A549 (cell line): ENCODE results near the gene OMD. TPM values are rescaled to one million over a fixed set of nuclear protein-coding genes. Genes with fewer than 3 reads are reported as not detected.

Experiments used
- ATAC-seq, 2 experiments: fragments of 200-7000 bp in 1 of 2; fragments of >200 bp in 1 of 2; cut with Nextera tagmentation in 1 of 2; cut with Tn5 transposase in 1 of 2; 3 replicates each; pipeline versions ENCODE4 v1.8.0 to v1.9.1; 2018 to 2020; ENCODE audit warnings: mild to moderate bottlenecking in 1 of 2, moderate library complexity in 1 of 2
- CTCF ChIA-PET: fragments of 300-600 bp; sonication (Branson Sonifier 250); formaldehyde crosslinking; extraction: SDS; loops from one replicate; lab custom pipeline; 2021; ENCODE audit warnings: antibody characterized with exemption, inconsistent platforms; lab: Yijun Ruan, JAX
- POLR2A ChIA-PET: fragments of 350-600 bp; formaldehyde crosslinking; extraction: SDS; loops from one replicate; lab custom pipeline; 2021; ENCODE audit warnings: antibody characterized with exemption, inconsistent platforms; lab: Yijun Ruan, JAX
- DNase-seq, 2 experiments: peaks; one replicate each; pipeline versions ENCODE4 v3.0.0 to v3.0.0-alpha.2; 2011 to 2016; ENCODE audit warnings: low read depth in 1 of 2, low spot score in 1 of 2
- FAIRE-seq: peaks from 2 replicates; lab custom pipeline; 2011; peaks lifted over from hg19 to GRCh38; lab: Jason Lieb, UNC
- H3K27ac ChIP-seq, 2 experiments: fragments of >200 bp; sonication (Bioruptor Twin); formaldehyde crosslinking; 3 replicates each; pipeline ENCODE4 v1.5.1; 2016 to 2017
- H3K4me1 ChIP-seq: fragments of >200 bp; sonication (Bioruptor Twin); formaldehyde crosslinking; 3 replicates; pipeline ENCODE4 v1.6.1; 2016
- H3K4me2 ChIP-seq: fragments of >200 bp; sonication (Bioruptor Twin); formaldehyde crosslinking; 3 replicates; pipeline ENCODE4 v1.6.1; 2016
- H3K4me3 ChIP-seq: fragments of >200 bp; sonication (Bioruptor Twin); formaldehyde crosslinking; 3 replicates; pipeline ENCODE4 v1.5.1; 2016
- H3K9me3 ChIP-seq: fragments of >200 bp; sonication (Bioruptor Twin); formaldehyde crosslinking; 3 replicates; pipeline ENCODE4 v1.6.1; 2016
- ATOH8 ChIP-seq: fragments of 250-450 bp; sonication (Bioruptor Pico); IDR thresholded peaks from 2 replicates; pipeline ENCODE4 v1.5.0; 2020; ENCODE audit warnings: low read depth, mild to moderate bottlenecking, moderate library complexity
- BHLHE40 ChIP-seq: IDR thresholded peaks from 2 replicates; pipeline ENCODE4 v1.6.1; 2012; ENCODE audit warnings: low read depth, low read length, inconsistent platforms
- CEBPB ChIP-seq, 2 experiments: fragments of >200 bp in 1 of 2; sonication (Bioruptor Twin) in 1 of 2; formaldehyde crosslinking in 1 of 2; IDR thresholded peaks; 2 replicates each; pipeline ENCODE4 v1.6.1; 2012 to 2016
- EHMT2 ChIP-seq: fragments of 200-600 bp; sonication (generic); IDR thresholded peaks from 2 replicates; pipeline ENCODE4 v1.6.1; 2016; ENCODE audit warnings: antibody characterized with exemption, low read depth, mild to moderate bottlenecking, moderate library complexity
- EP300 ChIP-seq, 2 experiments: fragments of >200 bp; sonication (Bioruptor Twin); formaldehyde crosslinking; IDR thresholded peaks; 2 replicates in 1 of 2; 3 replicates in 1 of 2; pipeline ENCODE4 v1.6.1; 2016 to 2017
- ESRRA ChIP-seq: fragments of 150-350 bp; IDR thresholded peaks from 2 replicates; pipeline ENCODE4 v1.6.1; 2014; ENCODE audit warnings: mild to moderate bottlenecking, low read length, borderline replicate concordance
- FOSB ChIP-seq: fragments of 250-450 bp; sonication (Bioruptor Pico); IDR thresholded peaks from 2 replicates; pipeline ENCODE4 v1.5.0; 2020; ENCODE audit warnings: mild to moderate bottlenecking, moderate library complexity
- FOSL2 ChIP-seq, 2 experiments: fragments of 450-650 bp in 1 of 2; fragments of >200 bp in 1 of 2; sonication (Bioruptor Twin) in 1 of 2; formaldehyde crosslinking; IDR thresholded peaks; 2 replicates each; pipeline versions ENCODE4 v1.5.0 to v1.6.1; 2016 to 2020; ENCODE audit warnings: mild to moderate bottlenecking in 1 of 2, moderate library complexity in 1 of 2
- HES2 ChIP-seq: fragments of >200 bp; sonication (Bioruptor Twin); formaldehyde crosslinking; IDR thresholded peaks from 2 replicates; pipeline ENCODE4 v1.6.1; 2016
- HMGXB4 ChIP-seq: fragments of 250-450 bp; sonication (Bioruptor Pico); IDR thresholded peaks from 2 replicates; pipeline ENCODE4 v1.5.0; 2021; ENCODE audit warnings: mild to moderate bottlenecking, moderate library complexity, borderline replicate concordance
- HOXB13 ChIP-seq: fragments of 250-450 bp; sonication (Bioruptor Pico); IDR thresholded peaks from 2 replicates; pipeline ENCODE4 v1.5.0; 2020; ENCODE audit warnings: low read depth, mild to moderate bottlenecking, moderate library complexity
- JUNB ChIP-seq: fragments of >200 bp; sonication (Bioruptor Twin); formaldehyde crosslinking; IDR thresholded peaks from 2 replicates; pipeline ENCODE4 v1.6.1; 2016
- KDM5A ChIP-seq: fragments of 200-600 bp; sonication (generic); IDR thresholded peaks from 2 replicates; pipeline ENCODE4 v1.6.1; 2016; ENCODE audit warnings: antibody characterized with exemption, mild to moderate bottlenecking
- MAFK ChIP-seq: fragments of 450-650 bp; IDR thresholded peaks from 2 replicates; pipeline ENCODE4 v1.6.1; 2014; ENCODE audit not compliant: partially characterized antibody
- NFE2L2 ChIP-seq: fragments of 150-350 bp; conservative IDR thresholded peaks from 2 replicates; pipeline ENCODE4 v1.6.1; 2014; ENCODE audit warnings: low read length
- NPAS2 ChIP-seq: fragments of 250-450 bp; sonication (Bioruptor Pico); IDR thresholded peaks from 2 replicates; pipeline ENCODE4 v1.8.0; 2022; ENCODE audit warnings: mild to moderate bottlenecking, moderate library complexity, borderline replicate concordance
- PHF8 ChIP-seq: fragments of 200-600 bp; sonication (generic); IDR thresholded peaks from 2 replicates; pipeline ENCODE4 v1.6.1; 2016; ENCODE audit warnings: low read depth, mild to moderate bottlenecking, antibody characterized with exemption, moderate library complexity, borderline replicate concordance
- POLR2A ChIP-seq: IDR thresholded peaks from 2 replicates; pipeline ENCODE4 v1.6.1; 2012; ENCODE audit warnings: mild to moderate bottlenecking, low read length
- RARB ChIP-seq: fragments of 250-450 bp; sonication (Bioruptor Pico); IDR thresholded peaks from 2 replicates; pipeline ENCODE4 v1.8.0; 2021; ENCODE audit warnings: mild to moderate bottlenecking, moderate library complexity
- RFX5 ChIP-seq: fragments of 450-650 bp; IDR thresholded peaks from 2 replicates; pipeline ENCODE4 v1.7.1; 2014; ENCODE audit warnings: antibody characterized with exemption, mild to moderate bottlenecking, moderate library complexity
- SREBF2 ChIP-seq: fragments of 450-650 bp; IDR thresholded peaks from 2 replicates; pipeline ENCODE4 v1.6.1; 2014; ENCODE audit warnings: mild to moderate bottlenecking, moderate library complexity
- ZFP36 ChIP-seq: fragments of 450-650 bp; IDR thresholded peaks from 2 replicates; pipeline ENCODE4 v1.6.1; 2014; ENCODE audit warnings: borderline replicate concordance; ENCODE audit not compliant: partially characterized antibody
- ZSCAN20 ChIP-seq: fragments of 250-450 bp; sonication (Bioruptor Pico); IDR thresholded peaks from 2 replicates; pipeline ENCODE4 v1.8.0; 2022; ENCODE audit warnings: mild to moderate bottlenecking, moderate library complexity
- WGBS: methylation state at CpG from one replicate; pipeline ENCODE4 v1.1.6; 2017; ENCODE audit errors: missing lambda C conversion rate; 5-methylcytosine and 5-hydroxymethylcytosine counted together
- polyA plus RNA-seq, 4 experiments: library from polyadenylated mRNA; depleted of rRNA in 3 of 4; stranded (reverse); fragments of >200 nt; fragmentation: RNase III in 1 of 4; extraction: RNeasy Plus Mini Kit Qiagen cat#74134 plus additional on column Dnase treatment in 1 of 4; gene quantifications; 2 replicates in 3 of 4; 3 replicates in 1 of 4; pipeline ENCODE4 v1.2.3, GENCODE V29; 2011 to 2017
- TF ChIP-seq, protein P1 (sequence below): fragments of >200 bp; sonication (Bioruptor Twin); formaldehyde crosslinking; IDR thresholded peaks from 3 replicates; pipeline ENCODE4 v1.6.1; 2016

OMD gene
- polyA plus RNA-seq, 2 of the 4 experiments (the other 2 are of a cell fraction) = not detected

GRCh38 chr9:92385001-92385400 lies 39.3 kb downstream of the OMD start:
- no peaks in the 10 kb centered on the region for H3K9me3 ChIP-seq
- DNase-seq (no peak), ATAC-seq (no peak), FAIRE-seq (no peak)
- POLR2A ChIA-PET = no interaction called here
- H3K4me3 ChIP-seq = no peak overlapping the region
- CTCF ChIA-PET = interaction anchor here (2.1 kb wide), 1 partner anchor 8 kb away, joined by 6 read pairs; no protein-coding TSS in a partner anchor
- no peak overlapping the region for H3K27ac ChIP-seq
- 85% methylated on average over 3 of the region's 3 CpGs for WGBS
- H3K4me2 ChIP-seq = 0 out of 3 replicates have a peak overlapping the region, but pooled peaks have one; percentile 0
- TF ChIP-seq JUNB = no peak
- no peak for TF ChIP-seq ESRRA
- no peak for TF ChIP-seq PHF8
- TF ChIP-seq RARB (CRISPR knock-in tag) = no peak
- TF ChIP-seq, protein P1, sequence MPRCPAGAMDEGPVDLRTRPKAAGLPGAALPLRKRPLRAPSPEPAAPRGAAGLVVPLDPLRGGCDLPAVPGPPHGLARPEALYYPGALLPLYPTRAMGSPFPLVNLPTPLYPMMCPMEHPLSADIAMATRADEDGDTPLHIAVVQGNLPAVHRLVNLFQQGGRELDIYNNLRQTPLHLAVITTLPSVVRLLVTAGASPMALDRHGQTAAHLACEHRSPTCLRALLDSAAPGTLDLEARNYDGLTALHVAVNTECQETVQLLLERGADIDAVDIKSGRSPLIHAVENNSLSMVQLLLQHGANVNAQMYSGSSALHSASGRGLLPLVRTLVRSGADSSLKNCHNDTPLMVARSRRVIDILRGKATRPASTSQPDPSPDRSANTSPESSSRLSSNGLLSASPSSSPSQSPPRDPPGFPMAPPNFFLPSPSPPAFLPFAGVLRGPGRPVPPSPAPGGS = no peak
- TF ChIP-seq SREBF2 = no peak
- TF ChIP-seq EP300 (IDR thresholded peaks at IDR 0.05) = no peak
- TF ChIP-seq BHLHE40 = no peak
- H3K4me1 ChIP-seq = peaks cover 16% of the 10 kb centered on the region; the same call in 2 of the 3 replicates

DNA sequence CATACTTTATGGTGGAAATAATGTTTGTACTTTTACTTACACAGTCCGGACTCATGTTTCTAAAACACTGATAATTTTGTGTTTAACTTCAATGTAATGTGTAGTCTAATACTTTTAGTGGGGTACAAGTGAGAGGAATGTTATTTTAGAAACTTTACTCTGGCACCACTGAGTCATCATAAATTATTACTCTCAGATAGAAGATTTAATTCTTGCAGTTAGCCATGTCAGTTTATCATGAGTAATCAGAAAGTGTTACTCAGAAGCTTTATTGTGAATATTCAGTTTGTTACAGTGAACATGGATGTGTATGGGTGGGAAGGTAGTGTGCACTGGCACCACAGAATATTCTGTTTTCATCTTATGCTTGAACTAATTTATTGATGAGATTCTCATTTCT lies 39.9 kb downstream of the OMD start:
- ChIA-PET CTCF (interaction anchor here (0.6 kb wide), 1 partner anchor 23 kb away, joined by 3 read pairs; no protein-coding TSS in a partner anchor), POLR2A (no interaction called here)
- Histone ChIP-seq H3K9me3 (no peaks in the 10 kb centered on the region), H3K27ac (no peak overlapping the region), H3K4me1 (peaks cover 16% of the 10 kb centered on the region; the same call in 2 of the 3 replicates), H3K4me2 (0 out of 3 replicates have a peak overlapping the region, but pooled peaks have one; percentile 0), H3K4me3 (no peak overlapping the region)
- FAIRE-seq (no peak), ATAC-seq (no peak), DNase-seq (no peak)
- TF ChIP-seq HOXB13 (CRISPR knock-in tag) = no peak
- no peak for TF ChIP-seq EHMT2
- no peak for TF ChIP-seq FOSB (CRISPR knock-in tag)
- peak; percentile 46 for TF ChIP-seq MAFK
- no peak for TF ChIP-seq ZFP36
- TF ChIP-seq EP300 (IDR thresholded peaks at IDR 0.05) = no peak
- TF ChIP-seq ATOH8 = no peak
- TF ChIP-seq HMGXB4 (CRISPR knock-in tag) = no peak
- TF ChIP-seq FOSL2 (IDR thresholded peaks at IDR 0.05) = no peak
- 0 out of 2 replicates have a peak, but pooled peaks have one; percentile 13 for TF ChIP-seq FOSL2 (CRISPR knock-in tag; IDR thresholded peaks at IDR 0.05)
- no peak for TF ChIP-seq NPAS2 (CRISPR knock-in tag)
- no peak for TF ChIP-seq CEBPB (IDR thresholded peaks at IDR 0.05)
- no peak for TF ChIP-seq NFE2L2
- no peak for TF ChIP-seq ZSCAN20 (CRISPR knock-in tag)
- TF ChIP-seq HES2 = no peak
- TF ChIP-seq RFX5 = no peak
- TF ChIP-seq POLR2A = no peak
- no peak for TF ChIP-seq KDM5A
- no peak for TF ChIP-seq BHLHE40
- 86% methylated on average over 1 of the region's 1 CpG for WGBS
